Adrenal gland (tissue), 12 donors: ENCODE data around the gene OR8H3. TPM values are rescaled to one million over a fixed set of nuclear protein-coding genes. Genes with fewer than 3 reads are reported as not detected.
"Not testable (repeated sequence)": the region's sequence is repeated elsewhere in the genome, so short reads cannot be mapped to it uniquely, and the experiment has no call there.

Experiments used
- DNase-seq, 7 donors: peaks; one replicate each; pipeline ENCODE4 v3.0.0-alpha.2; 2019 to 2020
- H3K27ac ChIP-seq, 5 donors: fragments of 200-600 bp; sonication (generic) in 4 of 5; 1 replicate in 3 of 5; 2 replicates in 2 of 5; pipeline versions ENCODE4 v1.5.1 to v1.8.0; 2016 to 2020; ENCODE audit warnings: mild to moderate bottlenecking in 1 of 5
- H3K27me3 ChIP-seq: fragments of 200-600 bp; 2 replicates; pipeline ENCODE4 v1.8.0; 2021
- H3K36me3 ChIP-seq, 2 donors: fragments of 200-600 bp; replicated peaks in 1 of 2; 1 replicate in 1 of 2; 2 replicates in 1 of 2; pipeline versions ENCODE4 v1.5.1 to v1.8.0; 2018 to 2022
- H3K4me1 ChIP-seq, 2 donors: fragments of 200-600 bp; replicated peaks in 1 of 2; 1 replicate in 1 of 2; 2 replicates in 1 of 2; pipeline versions ENCODE4 v1.5.1 to v1.8.0; 2018 to 2021
- H3K4me3 ChIP-seq, 4 donors: fragments of 200-600 bp; sonication (generic) in 3 of 4; one replicate each; pipeline ENCODE4 v1.5.1; 2016 to 2018
- H3K9me3 ChIP-seq, 3 donors: fragments of 200-600 bp; sonication (generic) in 1 of 3; replicated peaks in 1 of 3; 1 replicate in 2 of 3; 2 replicates in 1 of 3; pipeline versions ENCODE4 v1.5.1 to v1.8.0; 2016 to 2021
- CTCF ChIP-seq, 6 experiments: fragments of 450-650 bp in 4 of 6; fragments of 200-600 bp in 2 of 6; sonication (generic) in 1 of 6; IDR thresholded peaks; 1 replicate in 5 of 6; 2 replicates in 1 of 6; pipeline versions ENCODE4 v1.5.1 to v1.8.0; 2016 to 2021; ENCODE audit warnings: antibody characterized with exemption in 6 of 6, mild to moderate bottlenecking in 2 of 6, moderate library complexity in 1 of 6
- POLR2A ChIP-seq, 2 donors: fragments of 450-650 bp; IDR thresholded peaks; one replicate each; pipeline ENCODE4 v1.6.1; 2017; ENCODE audit warnings: antibody characterized with exemption in 2 of 2, mild to moderate bottlenecking in 2 of 2, moderate library complexity in 1 of 2
- WGBS, 4 donors: extraction: QIAGEN DNeasy Blood & Tissue Kit in 2 of 4; methylation state at CpG; one replicate each; pipeline versions ENCODE4 v1.1.5 to v1.1.7; 2013 to 2017; 5-methylcytosine and 5-hydroxymethylcytosine counted together
- intact Hi-C, 2 donors: fragments of 100-400 bp; cut with DNase I; formaldehyde crosslinking; loops; one replicate each; pipeline versions ENCODE4 v1.14.1 to v1.15.0; 2022 to 2023
- polyA plus RNA-seq, 3 donors: library from polyadenylated mRNA; stranded (reverse); fragments of 200-250 nt in 2 of 3; fragments of 350-450 nt in 1 of 3; fragmentation: Illumina TruSeq in 1 of 3; extraction: RNeasy Lipid Tissue Mini Kit (QIAGEN cat#74804) in 1 of 3; gene quantifications; one replicate each; pipeline ENCODE4 v1.2.3, GENCODE V29; 2013 to 2014
- total RNA-seq, 9 donors: library from RNA; depleted of rRNA in 4 of 9; stranded (reverse); fragments of >200 nt in 4 of 9; fragments of 120-200 nt in 1 of 9; fragmentation: NEBNext Ultra II Directional in 1 of 9; extraction: Animal tissue kit (Norgen Biotek cat#: 25700) in 1 of 9; gene quantifications; one replicate each; pipeline versions ENCODE4 v1.1.0 to v1.2.4, GENCODE V29; 2013 to 2023
- donor health status: healthy with polysubstance abuse.
- donor health status: Bipolar disorder and iron deficiency.
- donor health status: DM: yes; HTN: yes; CAD: no.
- donor health status: DM: no; HTN: no; CAD: no.
- donor health status: DM: no; HTN: no; CAD: no.
- donor health status: DM: yes; HTN: yes; CAD: no.

OR8H3 gene
- total and polyA plus RNA-seq, 12 donors, result not detected

GRCh38 chr11:56140151-56140661 is 18.0 kb downstream of the OR8H3 start, which contains the start of gene OR8J3:
Gene OR8J3, minus strand, starts transcription at chr11:56140201. Its CDS starts 2,483 bp downstream, at chr11:56137718.
- no peaks in the 10 kb centered on the region for H3K4me1 ChIP-seq
- no peaks in the 10 kb centered on the region for H3K9me3 ChIP-seq
- intact Hi-C loops, result no loop called here
- no peaks in the 10 kb centered on the region for H3K36me3 ChIP-seq
- DNase-seq, result no peak
- TF ChIP-seq POLR2A (IDR thresholded peaks at IDR 0.05), result no peak
- no peak within 1 kb of the TSS for H3K4me3 ChIP-seq
- no peaks in the 10 kb centered on the region for H3K27me3 ChIP-seq
- no peak within 1 kb of the TSS for H3K27ac ChIP-seq

GRCh38 chr11:56143681-56144080 is 21.5 kb downstream of the OR8H3 start:
- not testable (repeated sequence) for DNase-seq
- WGBS, 4 donors, result 92 to 95% (median 93%) methylated on average over 25 to 29 of the region's 30 CpGs; no CpG with 5 or more reads in 1 of the 4 donors

GRCh38 chr11:56151376-56151775 is 29.2 kb downstream of the OR8H3 start:
- DNase-seq, result no peak
- no peak overlapping the region for H3K4me3 ChIP-seq
- no peaks in the 10 kb centered on the region for H3K9me3 ChIP-seq
- H3K4me1 ChIP-seq, result no peaks in the 10 kb centered on the region
- intact Hi-C loops, result no loop called here
- TF ChIP-seq CTCF (IDR thresholded peaks at IDR 0.05) (no peak), POLR2A (IDR thresholded peaks at IDR 0.05) (no peak)
- no peaks in the 10 kb centered on the region for H3K36me3 ChIP-seq
- 50 to 73% (median 57%) methylated on average over 1 of the region's 1 CpG for WGBS, 4 donors
- H3K27ac ChIP-seq, result no peak overlapping the region
- H3K27me3 ChIP-seq, result no peaks in the 10 kb centered on the region

More at GRCh38 chr11:56143681-56144080, 21.5 kb downstream of the OR8H3 start:
- H3K27ac ChIP-seq, H3K4me3 ChIP-seq, intact Hi-C loops, H3K4me1 ChIP-seq, H3K27me3 ChIP-seq, H3K9me3 ChIP-seq, H3K36me3 ChIP-seq: not testable (repeated sequence)

GRCh38 chr11:56152333-56152732 is 30.2 kb downstream of the OR8H3 start:
- TF ChIP-seq POLR2A (IDR thresholded peaks at IDR 0.05), result no peak
- TF ChIP-seq CTCF (IDR thresholded peaks at IDR 0.05), result no peak
- Histone ChIP-seq H3K27ac (no peak overlapping the region), H3K4me1 (no peaks in the 10 kb centered on the region), H3K9me3 (no peaks in the 10 kb centered on the region), H3K36me3 (no peaks in the 10 kb centered on the region), H3K27me3 (no peaks in the 10 kb centered on the region), H3K4me3 (no peak overlapping the region)
- no peak for DNase-seq
- 84 to 93% (median 90%) methylated on average over 13 to 15 of the region's 15 CpGs for WGBS, 4 donors
- intact Hi-C loops, result no loop called here

GRCh38 chr11:56160217-56160616 is 38.0 kb downstream of the OR8H3 start, which contains the start of gene OR8K5:
Gene OR8K5, minus strand, starts transcription at chr11:56160317. Its CDS starts 0 bp downstream, at chr11:56160317.
- 62 to 83% (median 70%) methylated on average over 3 of the region's 3 CpGs for WGBS, 4 donors
- H3K9me3 ChIP-seq, result no peaks in the 10 kb centered on the region
- H3K36me3 ChIP-seq, result no peaks in the 10 kb centered on the region
- no peak within 1 kb of the TSS for H3K4me3 ChIP-seq
- no peak within 1 kb of the TSS for H3K27ac ChIP-seq
- TF ChIP-seq CTCF (IDR thresholded peaks at IDR 0.05) (no peak), POLR2A (IDR thresholded peaks at IDR 0.05) (no peak)
- intact Hi-C loops, result no loop called here
- no peaks in the 10 kb centered on the region for H3K4me1 ChIP-seq
- no peaks in the 10 kb centered on the region for H3K27me3 ChIP-seq
- no peak for DNase-seq
